CD4-positive, alpha-beta memory T cell (primary cell): ENCODE measurements around the gene ASAP3. TPM values are rescaled to one million over a fixed set of nuclear protein-coding genes. Genes with fewer than 3 reads are reported as not detected.

ENCODE experiments used
- CTCF ChIA-PET: fragments of 350-600 bp; sonication (Branson Sonifier 250); formaldehyde crosslinking; loops from one replicate; lab custom pipeline; 2021; ENCODE audit warnings: inconsistent platforms; ENCODE audit not compliant: partially characterized antibody; lab: Charles Lee
- POLR2A ChIA-PET: fragments of 350-600 bp; sonication (Branson Sonifier 250); formaldehyde crosslinking; loops from one replicate; lab custom pipeline; 2021; ENCODE audit not compliant: partially characterized antibody; lab: Charles Lee
- DNase-seq, 5 donors: peaks; one replicate each; pipeline versions ENCODE4 v3.0.0 to v3.0.0-alpha.2; 2020 to 2022; ENCODE audit warnings: mixed read lengths in 1 of 5
- H3K27ac ChIP-seq: one replicate; pipeline ENCODE4 v1.7.0; 2013; ENCODE audit warnings: low read depth, low read length
- H3K27me3 ChIP-seq: 2 replicates; pipeline ENCODE4 v1.7.0; 2013; ENCODE audit warnings: mild to moderate bottlenecking, low read length, moderate library complexity; ENCODE audit not compliant: insufficient read depth
- H3K36me3 ChIP-seq: 2 replicates; pipeline ENCODE4 v1.7.0; 2013; ENCODE audit warnings: mild to moderate bottlenecking, low read length, moderate library complexity; ENCODE audit not compliant: insufficient read depth
- H3K4me1 ChIP-seq: 2 replicates; pipeline ENCODE4 v1.7.0; 2013; ENCODE audit warnings: mild to moderate bottlenecking, low read length, moderate library complexity; ENCODE audit not compliant: insufficient read depth
- H3K4me3 ChIP-seq, 2 donors: one replicate each; pipeline ENCODE4 v1.7.0; 2013; ENCODE audit warnings: low read length in 2 of 2, mild to moderate bottlenecking in 1 of 2
- H3K9me3 ChIP-seq, 2 donors: one replicate each; pipeline ENCODE4 v1.7.0; 2013; ENCODE audit warnings: low read length in 2 of 2, control low read depth in 1 of 2; ENCODE audit not compliant: control insufficient read depth in 1 of 2
- H3K27ac Mint-ChIP-seq, 7 donors: one replicate each; pipeline ENCODE4 v1.8.0; 2020 to 2021; ENCODE audit warnings: mixed read lengths in 7 of 7, mild to moderate bottlenecking in 6 of 7, inconsistent platforms in 3 of 7, moderate library complexity in 3 of 7
- H3K27me3 Mint-ChIP-seq, 2 donors: one replicate each; pipeline ENCODE4 v1.8.0; 2020 to 2021; ENCODE audit warnings: mixed read lengths in 2 of 2
- H3K36me3 Mint-ChIP-seq, 2 donors: one replicate each; pipeline ENCODE4 v1.8.0; 2020 to 2021; ENCODE audit warnings: mixed read lengths in 2 of 2, inconsistent platforms in 1 of 2, mild to moderate bottlenecking in 1 of 2
- H3K4me1 Mint-ChIP-seq, 4 donors: one replicate each; pipeline ENCODE4 v1.8.0; 2020 to 2021; ENCODE audit warnings: mixed read lengths in 4 of 4, mild to moderate bottlenecking in 1 of 4
- H3K4me3 Mint-ChIP-seq, 8 donors: one replicate each; pipeline ENCODE4 v1.8.0; 2020 to 2021; ENCODE audit warnings: mixed read lengths in 8 of 8, mild to moderate bottlenecking in 7 of 8, moderate library complexity in 6 of 8, inconsistent platforms in 3 of 8
- H3K9me3 Mint-ChIP-seq, 8 donors: one replicate each; pipeline ENCODE4 v1.8.0; 2020 to 2021; ENCODE audit warnings: mixed read lengths in 8 of 8, mild to moderate bottlenecking in 5 of 8, inconsistent platforms in 3 of 8, moderate library complexity in 1 of 8
- intact Hi-C: fragments of 100-400 bp; cut with micrococcal nuclease; formaldehyde crosslinking; loops from one replicate; pipeline ENCODE4 v1.15.1; 2023
- polyA plus RNA-seq, 2 donors: library from polyadenylated mRNA; unstranded; fragments of 300-500 nt; fragmentation: Illumina TruSeq; gene quantifications; one replicate each; pipeline ENCODE4 v1.2.3, GENCODE V29; 2021
- total RNA-seq, 2 experiments: library from RNA; stranded (reverse); gene quantifications; one replicate each; pipeline ENCODE4 v1.2.3, GENCODE V29; 2021

ASAP3 gene
- total and polyA plus RNA-seq, 4 experiments from 2014 or later = 0.73 to 1.4 (median 1.3) TPM

DNA sequence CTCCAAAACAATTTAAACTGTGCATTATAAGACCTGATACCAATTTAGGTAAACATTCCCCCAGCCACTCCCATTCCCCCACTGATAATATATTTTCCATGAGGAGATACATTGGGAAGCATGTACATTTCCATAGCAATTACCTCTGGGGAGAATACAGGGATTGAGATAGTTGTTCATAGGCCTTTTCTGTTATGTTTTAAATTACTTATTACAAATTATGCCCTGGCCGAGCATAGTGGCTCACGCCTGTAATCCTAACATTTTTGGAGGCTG, 4.4 kb downstream of the ASAP3 start:
- no peaks in the 10 kb centered on the region for H3K27me3 ChIP-seq
- ChIA-PET POLR2A (no interaction called here), CTCF (no interaction called here)
- Mint-ChIP-seq H3K4me1 (peaks cover 7 to 14% (median 10%) of the 10 kb centered on the region in 4 donors), H3K27ac (no peak overlapping the region), H3K4me3 (no peak overlapping the region), H3K36me3 (no peaks in the 10 kb centered on the region), H3K9me3 (no peaks in the 10 kb centered on the region), H3K27me3 (peaks cover 3 to 8% of the 10 kb centered on the region in 2 donors)
- H3K4me1 ChIP-seq = peaks cover 8% of the 10 kb centered on the region
- no peaks in the 10 kb centered on the region for H3K9me3 ChIP-seq
- H3K4me3 ChIP-seq = no peak overlapping the region
- intact Hi-C loops = no loop called here
- no peaks in the 10 kb centered on the region for H3K36me3 ChIP-seq
- DNase-seq = no peak
- no peak overlapping the region for H3K27ac ChIP-seq

DNA sequence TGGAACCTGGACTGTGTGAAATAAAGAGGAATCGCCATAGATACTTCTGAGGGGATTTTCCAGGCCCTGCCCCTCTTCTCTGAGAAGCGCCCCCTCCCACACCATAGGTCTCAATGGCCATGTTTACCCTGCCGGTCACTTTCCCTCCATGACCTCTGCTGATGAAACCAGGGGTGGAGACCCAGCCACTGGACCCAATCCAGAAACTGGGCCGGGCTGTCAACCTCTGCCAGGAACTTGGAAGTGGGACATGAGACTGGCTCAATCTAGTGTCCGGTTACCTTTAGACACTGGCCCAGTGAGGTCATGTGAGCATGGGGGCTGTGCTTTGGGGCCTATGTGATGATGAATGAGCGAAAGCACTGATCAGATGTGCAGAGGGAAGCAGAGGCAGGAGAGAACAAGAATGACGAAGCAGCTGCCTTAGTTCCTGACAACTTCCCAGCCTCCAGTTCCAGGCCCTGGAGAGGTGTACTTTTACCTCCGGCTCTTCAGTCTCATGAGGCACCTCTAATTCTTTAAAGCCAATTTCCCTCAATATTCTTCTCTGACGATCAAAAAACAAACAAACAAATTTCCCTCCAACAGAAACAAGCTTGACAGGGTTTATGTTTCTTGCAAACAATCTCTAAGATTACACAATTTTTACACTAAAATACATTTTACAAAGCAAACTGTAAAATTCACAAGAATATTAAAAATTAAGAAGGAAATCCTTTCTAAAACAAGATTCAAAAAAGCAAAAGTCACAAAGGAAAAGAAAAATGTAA, 4.9 kb downstream of the ASAP3 start:
- Histone ChIP-seq H3K36me3 (no peaks in the 10 kb centered on the region), H3K27ac (no peak overlapping the region), H3K9me3 (no peaks in the 10 kb centered on the region), H3K4me3 (no peak overlapping the region), H3K4me1 (peaks cover 7% of the 10 kb centered on the region), H3K27me3 (no peaks in the 10 kb centered on the region)
- no peak for DNase-seq
- Mint-ChIP-seq H3K4me1 (peaks cover 6 to 10% (median 9%) of the 10 kb centered on the region in 4 donors), H3K27me3 (peaks cover 3 to 8% of the 10 kb centered on the region in 2 donors), H3K9me3 (no peaks in the 10 kb centered on the region), H3K36me3 (no peaks in the 10 kb centered on the region), H3K4me3 (no peak overlapping the region), H3K27ac (no peak overlapping the region)
- POLR2A ChIA-PET = no interaction called here
- intact Hi-C loops = no loop called here
- CTCF ChIA-PET = no interaction called here

GRCh38 chr1:23477359-23478144, 6.4 kb downstream of the ASAP3 start:
- Mint-ChIP-seq H3K4me1 (peaks cover 0 to 1% (median under 1%) of the 10 kb centered on the region in 4 donors), H3K27ac (no peak overlapping the region), H3K27me3 (peaks cover 3 to 8% of the 10 kb centered on the region in 2 donors), H3K4me3 (no peak overlapping the region), H3K9me3 (no peaks in the 10 kb centered on the region), H3K36me3 (no peaks in the 10 kb centered on the region)
- Histone ChIP-seq H3K4me3 (no peak overlapping the region), H3K4me1 (no peaks in the 10 kb centered on the region), H3K36me3 (no peaks in the 10 kb centered on the region), H3K9me3 (no peaks in the 10 kb centered on the region), H3K27ac (no peak overlapping the region), H3K27me3 (no peaks in the 10 kb centered on the region)
- no peak for DNase-seq
- intact Hi-C loops = no loop called here
- ChIA-PET POLR2A (interaction anchor here (0.9 kb wide), 1 partner anchor 51 kb away, joined by 4 read pairs; no protein-coding TSS in a partner anchor), CTCF (no interaction called here)

- no peaks in the 10 kb centered on the region for H3K36me3 ChIP-seq
These were observed 8.3 kb downstream of the ASAP3 start for GRCh38 chr1:23475641-23476040.

GRCh38 chr1:23475134-23475628, 8.8 kb downstream of the ASAP3 start:
- Mint-ChIP-seq H3K27ac (no peak overlapping the region), H3K27me3 (peaks cover 0 to 4% of the 10 kb centered on the region in 2 donors), H3K4me1 (no peaks in the 10 kb centered on the region), H3K4me3 (no peak overlapping the region), H3K9me3 (no peaks in the 10 kb centered on the region), H3K36me3 (no peaks in the 10 kb centered on the region)
- Histone ChIP-seq H3K4me3 (no peak overlapping the region), H3K36me3 (no peaks in the 10 kb centered on the region), H3K4me1 (no peaks in the 10 kb centered on the region), H3K27me3 (no peaks in the 10 kb centered on the region), H3K9me3 (no peaks in the 10 kb centered on the region), H3K27ac (no peak overlapping the region)
- intact Hi-C loops = no loop called here
- no peak for DNase-seq
- POLR2A ChIA-PET = no interaction called here
- CTCF ChIA-PET = interaction anchor here (1.2 kb wide), 1 partner anchor 163 kb away, joined by 3 read pairs; no protein-coding TSS in a partner anchor

More at GRCh38 chr1:23475641-23476040, 8.3 kb downstream of the ASAP3 start:
- peaks cover 0 to 8% of the 10 kb centered on the region in 2 donors for H3K27me3 Mint-ChIP-seq
- no peak overlapping the region for H3K4me3 Mint-ChIP-seq
- Histone ChIP-seq H3K4me1 (no peaks in the 10 kb centered on the region), H3K9me3 (no peaks in the 10 kb centered on the region), H3K27ac (no peak overlapping the region), H3K4me3 (no peak overlapping the region), H3K27me3 (no peaks in the 10 kb centered on the region)
- no peak overlapping the region for H3K27ac Mint-ChIP-seq
- intact Hi-C loops = no loop called here
- no peak for DNase-seq
- CTCF ChIA-PET = interaction anchor here (1.2 kb wide), 1 partner anchor 163 kb away, joined by 3 read pairs; no protein-coding TSS in a partner anchor
- H3K4me1 Mint-ChIP-seq = no peaks in the 10 kb centered on the region
- POLR2A ChIA-PET = interaction anchor here (0.7 kb wide), 1 partner anchor 10 kb away, joined by 3 read pairs; no protein-coding TSS in a partner anchor
- no peaks in the 10 kb centered on the region for H3K36me3 Mint-ChIP-seq
- no peaks in the 10 kb centered on the region for H3K9me3 Mint-ChIP-seq

DNA sequence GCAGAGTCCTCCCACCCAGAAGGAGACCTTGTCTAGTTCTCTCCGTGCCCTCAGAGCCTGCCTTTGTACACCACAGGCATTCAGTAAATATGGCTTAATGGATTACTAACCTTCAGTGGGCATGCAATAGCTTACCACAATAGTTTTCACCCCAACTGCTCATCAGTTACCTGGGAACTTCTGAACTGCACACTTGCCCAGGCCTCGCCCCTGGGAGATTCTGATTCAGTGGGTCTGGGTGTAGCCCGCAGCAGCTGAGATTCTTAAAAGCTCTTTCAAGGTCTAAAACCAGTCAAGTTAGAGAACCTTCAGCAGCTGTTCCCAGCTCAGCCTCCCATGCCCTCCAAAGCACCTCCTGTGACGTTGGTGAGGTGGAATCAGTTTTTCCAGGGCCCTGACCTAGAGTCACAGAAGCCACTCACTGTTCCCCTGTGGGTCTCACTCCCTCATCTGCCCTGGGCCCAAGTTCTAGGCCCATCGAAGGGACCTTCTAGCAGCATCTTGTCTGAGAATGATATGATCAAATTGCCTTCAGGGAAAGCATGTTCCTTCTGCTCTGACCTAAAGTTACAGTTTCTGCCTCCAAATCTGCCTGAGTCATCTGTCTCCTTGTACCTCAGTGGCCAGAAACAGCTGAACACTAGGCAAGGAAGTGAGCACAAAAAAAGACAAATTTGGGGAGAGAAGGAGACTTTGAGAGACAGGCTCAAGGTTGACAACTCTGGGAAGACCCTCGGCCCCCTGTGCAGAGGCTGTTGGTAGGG, 10.8 kb downstream of the ASAP3 start:
- Histone ChIP-seq H3K27me3 (no peaks in the 10 kb centered on the region), H3K36me3 (no peaks in the 10 kb centered on the region), H3K27ac (no peak overlapping the region), H3K9me3 (no peaks in the 10 kb centered on the region), H3K4me3 (no peak overlapping the region), H3K4me1 (no peaks in the 10 kb centered on the region)
- intact Hi-C loops = no loop called here
- Mint-ChIP-seq H3K4me1 (no peaks in the 10 kb centered on the region), H3K36me3 (no peaks in the 10 kb centered on the region), H3K9me3 (no peaks in the 10 kb centered on the region), H3K27ac (no peak overlapping the region), H3K4me3 (no peak overlapping the region), H3K27me3 (peaks cover 0 to 3% of the 10 kb centered on the region in 2 donors)
- no peak for DNase-seq
- ChIA-PET POLR2A (no interaction called here), CTCF (interaction anchor here (1.0 kb wide), 1 partner anchor 22 kb away, joined by 3 read pairs; no protein-coding TSS in a partner anchor)
